Gastroesophageal sphincter (tissue), 4 donors: ENCODE measurements around the gene ZNF274. TPM values are rescaled to one million over a fixed set of nuclear protein-coding genes. Genes with fewer than 3 reads are reported as not detected.

ENCODE experiments used
- ATAC-seq: fragments of 150-250 bp; one replicate; pipeline ENCODE4 v1.9.1; 2016; ENCODE audit warnings: mild to moderate bottlenecking, moderate library complexity
- H3K27ac ChIP-seq, 4 donors: fragments of 200-600 bp; sonication (generic) in 3 of 4; 1 replicate in 3 of 4; 2 replicates in 1 of 4; pipeline ENCODE4 v1.5.1; 2016 to 2019
- H3K27me3 ChIP-seq: fragments of 200-600 bp; sonication (generic); one replicate; pipeline ENCODE4 v1.5.1; 2019
- H3K36me3 ChIP-seq, 2 donors: fragments of 200-600 bp; sonication (generic); one replicate each; pipeline ENCODE4 v1.5.1; 2019; ENCODE audit warnings: control low read depth in 1 of 2
- H3K4me1 ChIP-seq, 3 donors: fragments of 200-600 bp; sonication (generic); 1 replicate in 2 of 3; 2 replicates in 1 of 3; pipeline ENCODE4 v1.5.1; 2016 to 2019; ENCODE audit warnings: control low read depth in 2 of 3
- H3K4me3 ChIP-seq, 2 donors: fragments of 200-600 bp; sonication (generic); one replicate each; pipeline ENCODE4 v1.5.1; 2019; ENCODE audit warnings: mild to moderate bottlenecking in 1 of 2, moderate library complexity in 1 of 2
- H3K9me3 ChIP-seq, 3 donors: fragments of 200-600 bp; sonication (generic); one replicate each; pipeline ENCODE4 v1.5.1; 2017 to 2019; ENCODE audit warnings: control low read depth in 2 of 3
- CTCF ChIP-seq, 4 experiments: fragments of 200-600 bp in 2 of 4; fragments of 450-650 bp in 2 of 4; sonication (generic) in 1 of 4; IDR thresholded peaks; one replicate each; pipeline ENCODE4 v1.5.1; 2017 to 2019; ENCODE audit warnings: antibody characterized with exemption in 4 of 4, mild to moderate bottlenecking in 2 of 4, moderate library complexity in 2 of 4
- EP300 ChIP-seq: sonication (generic); formaldehyde crosslinking; IDR thresholded peaks from one replicate; pipeline ENCODE4 v1.6.1; 2017; ENCODE audit warnings: antibody characterized with exemption, mild to moderate bottlenecking
- POLR2A ChIP-seq, 2 donors: fragments of 450-650 bp; IDR thresholded peaks; one replicate each; pipeline ENCODE4 v1.6.1; 2017; ENCODE audit warnings: antibody characterized with exemption in 2 of 2, mild to moderate bottlenecking in 2 of 2, moderate library complexity in 1 of 2
- POLR2AphosphoS5 ChIP-seq: sonication (generic); formaldehyde crosslinking; IDR thresholded peaks from one replicate; pipeline ENCODE4 v1.6.1; 2017; ENCODE audit warnings: antibody characterized with exemption
- WGBS, 2 donors: methylation state at CpG; one replicate each; pipeline ENCODE4 v1.1.5; 2018; ENCODE audit warnings: low coverage in 1 of 2; 5-methylcytosine and 5-hydroxymethylcytosine counted together
- total RNA-seq, 4 donors: library from RNA; depleted of rRNA; stranded (reverse); fragments of >200 nt; gene quantifications; one replicate each; pipeline ENCODE4 v1.1.0, GENCODE V29; 2016

ZNF274 gene
- total RNA-seq, 4 donors from 2014 or later = 17.0 to 23.5 (median 18.6) TPM

GRCh38 chr19:58218899-58219298 lies 36.0 kb downstream of the ZNF274 start:
- Histone ChIP-seq H3K27me3 (no peaks in the 10 kb centered on the region), H3K4me1 (no peaks in the 10 kb centered on the region), H3K36me3 (peaks cover 0 to 3% of the 10 kb centered on the region in 2 donors), H3K27ac (no peak overlapping the region), H3K9me3 (peaks cover 0 to 96% (median 10%) of the 10 kb centered on the region in 3 donors), H3K4me3 (no peak overlapping the region)
- TF ChIP-seq CTCF (IDR thresholded peaks at IDR 0.05) (peak in 1 of 4 experiments; percentile 28), POLR2A (IDR thresholded peaks at IDR 0.05) (no peak), POLR2AphosphoS5 (no peak), EP300 (no peak)
- ATAC-seq = no peak
- 28 to 70% methylated on average over 4 of the region's 9 CpGs for WGBS, 2 donors

GRCh38 chr19:58227964-58228584 lies 45.2 kb downstream of the ZNF274 start:
- ATAC-seq = no peak
- peaks cover 0 to 92% (median 2%) of the 10 kb centered on the region in 3 donors for H3K9me3 ChIP-seq
- H3K27ac ChIP-seq = peak overlapping the region; percentile 9 to 86 (median 80)
- peaks cover 0 to 19% (median 9%) of the 10 kb centered on the region in 3 donors for H3K4me1 ChIP-seq
- 20 to 27% methylated on average over 4 to 7 of the region's 23 CpGs for WGBS, 2 donors
- H3K36me3 ChIP-seq = peaks cover 0 to 35% of the 10 kb centered on the region in 2 donors
- peak overlapping the region; percentile 53 to 77 for H3K4me3 ChIP-seq
- TF ChIP-seq POLR2A (IDR thresholded peaks at IDR 0.05) = no peak
- TF ChIP-seq POLR2AphosphoS5 = no peak
- TF ChIP-seq CTCF (IDR thresholded peaks at IDR 0.05) = no peak
- no peak for TF ChIP-seq EP300
- no peaks in the 10 kb centered on the region for H3K27me3 ChIP-seq

- Histone ChIP-seq H3K27me3 (no peaks in the 10 kb centered on the region), H3K36me3 (peaks cover 0 to 42% of the 10 kb centered on the region in 2 donors), H3K27ac (peak within 1 kb of the TSS; percentile 9 to 86 (median 80)), H3K4me1 (peaks cover 0 to 19% (median 9%) of the 10 kb centered on the region in 3 donors), H3K9me3 (peaks cover 0 to 94% (median 2%) of the 10 kb centered on the region in 3 donors), H3K4me3 (peak within 1 kb of the TSS; percentile 53 to 77)
- no CpG with 5 or more reads among the region's 62 CpGs for WGBS, 2 donors
- TF ChIP-seq EP300 (no peak), POLR2AphosphoS5 (peak; percentile 36), CTCF (IDR thresholded peaks at IDR 0.05) (peak in 2 of 4 experiments; percentile 5 to 13), POLR2A (IDR thresholded peaks at IDR 0.05) (peak in 1 of 2 donors; percentile 39)
- ATAC-seq = peak; percentile 72
These were observed 45.9 kb downstream of the ZNF274 start, which contains the start of gene ZNF544 for GRCh38 chr19:58228585-58229254. TSS of gene ZNF544 (plus strand) at chr19:58228914. CDS start at chr19:58244024, 15,110 bp downstream.

GRCh38 chr19:58229255-58229639 lies 46.4 kb downstream of the ZNF274 start:
- WGBS, 2 donors = 0 to 27% methylated on average over 3 to 4 of the region's 13 CpGs
- peak overlapping the region in 3 of 4 donors; percentile 77 to 86 (median 82) for H3K27ac ChIP-seq
- peaks cover 0 to 94% (median 4%) of the 10 kb centered on the region in 3 donors for H3K9me3 ChIP-seq
- peaks cover 0 to 19% (median 9%) of the 10 kb centered on the region in 3 donors for H3K4me1 ChIP-seq
- H3K27me3 ChIP-seq = no peaks in the 10 kb centered on the region
- peak overlapping the region; percentile 53 to 77 for H3K4me3 ChIP-seq
- TF ChIP-seq CTCF (IDR thresholded peaks at IDR 0.05) = no peak
- H3K36me3 ChIP-seq = peaks cover 0 to 47% of the 10 kb centered on the region in 2 donors
- ATAC-seq = no peak
